ENCODE measurements around the gene RNF157. TPM values are rescaled to one million over a fixed set of nuclear protein-coding genes. Genes with fewer than 3 reads are reported as not detected.

The RNF157 gene
- total and polyA plus RNA-seq, 10 of the 15 experiments (the other 5 are each of a cell fraction or from before 2014, with no cell fraction given): 1.4 to 15.9 (median 9.6) TPM

DNA sequence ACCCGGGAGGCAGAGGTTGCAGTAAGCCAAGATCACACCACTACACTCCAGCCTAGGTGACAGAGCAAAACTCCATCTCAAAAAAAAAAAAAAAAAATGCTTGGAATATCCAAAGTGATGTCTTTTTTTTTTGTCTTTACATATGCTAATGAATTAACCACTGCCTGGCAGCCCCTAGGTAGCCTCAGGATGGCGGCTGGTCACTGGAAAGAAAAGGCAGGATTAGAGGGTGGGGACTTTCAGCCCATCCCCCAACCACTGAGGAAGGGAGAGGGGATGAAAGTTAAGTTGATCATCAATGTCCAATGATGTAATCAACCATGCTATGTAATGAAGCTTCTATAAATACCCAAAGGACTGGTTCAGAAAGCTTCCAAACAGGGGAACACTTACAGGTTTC is 26.8 kb downstream of the RNF157 start (continued):
- TF ChIP-seq ESRRA (IDR thresholded peaks at IDR 0.05; ENCODE audit: low read length): no peak

DNA sequence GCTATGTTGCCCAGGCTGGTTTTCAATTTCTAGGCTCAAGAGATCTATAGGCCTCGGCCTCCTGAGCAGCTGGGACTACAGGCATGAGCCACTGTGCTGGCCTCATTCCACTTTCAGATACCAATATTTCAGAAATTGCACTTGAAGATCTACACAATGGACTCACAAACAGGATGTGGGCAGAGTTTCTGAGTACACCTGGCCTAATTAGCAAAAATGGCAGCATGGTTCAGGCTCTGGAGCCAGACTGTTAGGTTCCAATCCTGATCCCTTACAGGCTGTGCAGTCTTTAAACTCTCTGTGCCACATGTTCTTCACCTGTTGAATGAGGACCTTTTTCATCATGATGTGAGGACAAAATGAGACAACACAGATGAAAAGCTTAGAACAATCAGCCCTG is 32.2 kb downstream of the RNF157 start:
- peak; percentile 66 for DNase-seq (ENCODE audit: low read depth, low spot score)
- Histone ChIP-seq H3K36me3 (ENCODE audit: control insufficient read depth in 2 of 2, insufficient read depth in 2 of 2, low read length in 1 of 2) (no peaks in the 10 kb centered on the region), H2AFZ (ENCODE audit: control insufficient read depth, low read depth, low read length) (no peak overlapping the region; the same call in 1 of the 2 replicates), H3K4me2 (ENCODE audit: control insufficient read depth, insufficient read depth) (no peak overlapping the region), H3K4me1 (ENCODE audit: control insufficient read depth, insufficient read depth, low read length) (peaks cover 17% of the 10 kb centered on the region), H3K4me3 (no peak overlapping the region), H4K20me1 (ENCODE audit: control insufficient read depth, insufficient read depth) (no peaks in the 10 kb centered on the region), H3K9me3 (replicated peaks; ENCODE audit: control insufficient read depth, insufficient read depth, low read length) (no peaks in the 10 kb centered on the region), H3K79me2 (ENCODE audit: control insufficient read depth, insufficient read depth, low read length) (no peaks in the 10 kb centered on the region), H3K27me3 (replicated peaks in 1 of 2; ENCODE audit: control insufficient read depth in 2 of 2, insufficient read depth in 2 of 2, low read length in 1 of 2) (no peaks in the 10 kb centered on the region), H3K9ac (ENCODE audit: control insufficient read depth, insufficient read depth, low read length) (no peak overlapping the region), H3K27ac (ENCODE audit: control insufficient read depth, insufficient read depth) (peak overlapping the region; percentile 51)
- ATAC-seq: peak; percentile 95
- ChIA-PET CTCF (interaction anchor here (1.0 to 2.5 kb wide), 9 partner anchors 8 to 83 kb away, joined by 3 to 10 read pairs (median 4); no protein-coding TSS in a partner anchor), SMC1A (ENCODE audit: uncharacterized antibody, unreplicated experiment) (interaction anchor here (1.2 to 4.4 kb wide), 18 partner anchors 9 to 64 kb away, joined by 3 to 25 read pairs (median 6); no protein-coding TSS in a partner anchor), POLR2A (interaction anchor here (0.7 to 3.5 kb wide), 6 partner anchors 9 to 56 kb away, joined by 3 to 26 read pairs (median 6); no protein-coding TSS in a partner anchor), RAD21 (ENCODE audit: unreplicated experiment) (interaction anchor here (1.1 to 3.5 kb wide), 5 partner anchors 16 to 55 kb away, joined by 3 to 12 read pairs (median 5); no protein-coding TSS in a partner anchor)
- 0% methylated on average over 1 of the region's 1 CpG for WGBS (ENCODE audit: insufficient coverage, insufficient replicate concordance, low lambda C conversion rate, missing lambda C conversion rate)
- FAIRE-seq: no peak
- intact Hi-C loops (cut with micrococcal nuclease; ENCODE audit: unreplicated experiment): no loop called here
- BruUV-seq (replicated peaks): no TSS peak
- in situ Hi-C loops (cut with MboI): no loop called here
- TF ChIP-seq TCF12 (IDR thresholded peaks at IDR 0.05; ENCODE audit: low read depth, low read length): peak; percentile 48; the same call in 1 of the 2 replicates
- no peak for TF ChIP-seq MXI1 (IDR thresholded peaks at IDR 0.05; ENCODE audit: low read depth, low read length)
- TF ChIP-seq HCFC1 (IDR thresholded peaks at IDR 0.05; ENCODE audit: low read length): no peak
- peak; percentile 59; the same call in 1 of the 2 replicates for TF ChIP-seq BCL11A (IDR thresholded peaks at IDR 0.05; ENCODE audit: low read depth, low read length)
- no peak for TF ChIP-seq STAT1 (conservative IDR thresholded peaks at IDR 0.05)
- TF ChIP-seq, protein P1, sequence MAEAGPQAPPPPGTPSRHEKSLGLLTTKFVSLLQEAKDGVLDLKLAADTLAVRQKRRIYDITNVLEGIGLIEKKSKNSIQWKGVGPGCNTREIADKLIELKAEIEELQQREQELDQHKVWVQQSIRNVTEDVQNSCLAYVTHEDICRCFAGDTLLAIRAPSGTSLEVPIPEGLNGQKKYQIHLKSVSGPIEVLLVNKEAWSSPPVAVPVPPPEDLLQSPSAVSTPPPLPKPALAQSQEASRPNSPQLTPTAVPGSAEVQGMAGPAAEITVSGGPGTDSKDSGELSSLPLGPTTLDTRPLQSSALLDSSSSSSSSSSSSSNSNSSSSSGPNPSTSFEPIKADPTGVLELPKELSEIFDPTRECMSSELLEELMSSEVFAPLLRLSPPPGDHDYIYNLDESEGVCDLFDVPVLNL (IDR thresholded peaks at IDR 0.05; ENCODE audit: low read depth, low read length): no peak
- peak; percentile 28; the same call in 1 of the 2 replicates for TF ChIP-seq SPI1 (IDR thresholded peaks at IDR 0.05; ENCODE audit: borderline replicate concordance, insufficient read depth, low read depth, low read length)
- 0 out of 2 replicates have a peak, but pooled peaks have one; percentile 52 for TF ChIP-seq TCF3 (IDR thresholded peaks at IDR 0.05; ENCODE audit: borderline replicate concordance, insufficient read depth, low read depth, low read length)
- TF ChIP-seq BHLHE40 (IDR thresholded peaks at IDR 0.05; ENCODE audit: borderline replicate concordance in 1 of 2, low read depth in 2 of 2, low read length in 1 of 2): 0 out of 4 replicates have a peak, but pooled peaks of 1 of the 2 experiments have one; percentile 11
- no peak for TF ChIP-seq KDM1A (IDR thresholded peaks at IDR 0.05; ENCODE audit: borderline replicate concordance)
- TF ChIP-seq MTA2 (IDR thresholded peaks at IDR 0.05; ENCODE audit: low read depth): peak; percentile 71
- no peak for TF ChIP-seq ZNF384 (IDR thresholded peaks at IDR 0.05; ENCODE audit: borderline replicate concordance, low read depth, low read length)
- TF ChIP-seq CBX3 (IDR thresholded peaks at IDR 0.05; ENCODE audit: borderline replicate concordance, low read depth): no peak
- TF ChIP-seq RUNX3 (IDR thresholded peaks at IDR 0.05; ENCODE audit: low read length): peak; percentile 54
- 0 out of 2 replicates have a peak, but pooled peaks have one; percentile 20 for TF ChIP-seq GATAD2B (conservative IDR thresholded peaks at IDR 0.05; ENCODE audit: low read depth)
- 0 out of 2 replicates have a peak, but pooled peaks have one; percentile 30 for TF ChIP-seq SMARCA5 (IDR thresholded peaks at IDR 0.05)
- TF ChIP-seq CEBPB (IDR thresholded peaks at IDR 0.05; ENCODE audit: borderline replicate concordance in 1 of 2, low read depth in 2 of 2, low read length in 2 of 2): no peak
- TF ChIP-seq, protein P2, sequence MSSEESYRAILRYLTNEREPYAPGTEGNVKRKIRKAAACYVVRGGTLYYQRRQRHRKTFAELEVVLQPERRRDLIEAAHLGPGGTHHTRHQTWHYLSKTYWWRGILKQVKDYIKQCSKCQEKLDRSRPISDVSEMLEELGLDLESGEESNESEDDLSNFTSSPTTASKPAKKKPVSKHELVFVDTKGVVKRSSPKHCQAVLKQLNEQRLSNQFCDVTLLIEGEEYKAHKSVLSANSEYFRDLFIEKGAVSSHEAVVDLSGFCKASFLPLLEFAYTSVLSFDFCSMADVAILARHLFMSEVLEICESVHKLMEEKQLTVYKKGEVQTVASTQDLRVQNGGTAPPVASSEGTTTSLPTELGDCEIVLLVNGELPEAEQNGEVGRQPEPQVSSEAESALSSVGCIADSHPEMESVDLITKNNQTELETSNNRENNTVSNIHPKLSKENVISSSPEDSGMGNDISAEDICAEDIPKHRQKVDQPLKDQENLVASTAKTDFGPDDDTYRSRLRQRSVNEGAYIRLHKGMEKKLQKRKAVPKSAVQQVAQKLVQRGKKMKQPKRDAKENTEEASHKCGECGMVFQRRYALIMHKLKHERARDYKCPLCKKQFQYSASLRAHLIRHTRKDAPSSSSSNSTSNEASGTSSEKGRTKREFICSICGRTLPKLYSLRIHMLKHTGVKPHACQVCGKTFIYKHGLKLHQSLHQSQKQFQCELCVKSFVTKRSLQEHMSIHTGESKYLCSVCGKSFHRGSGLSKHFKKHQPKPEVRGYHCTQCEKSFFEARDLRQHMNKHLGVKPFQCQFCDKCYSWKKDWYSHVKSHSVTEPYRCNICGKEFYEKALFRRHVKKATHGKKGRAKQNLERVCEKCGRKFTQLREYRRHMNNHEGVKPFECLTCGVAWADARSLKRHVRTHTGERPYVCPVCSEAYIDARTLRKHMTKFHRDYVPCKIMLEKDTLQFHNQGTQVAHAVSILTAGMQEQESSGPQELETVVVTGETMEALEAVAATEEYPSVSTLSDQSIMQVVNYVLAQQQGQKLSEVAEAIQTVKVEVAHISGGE (CRISPR knock-in tag; IDR thresholded peaks at IDR 0.05): no peak

Measured in GM12878 (cell line).